Forelimb muscle (tissue), 1 donor: ENCODE measurements around the gene PLXDC1. TPM values are rescaled to one million over a fixed set of nuclear protein-coding genes. Genes with fewer than 3 reads are reported as not detected.

Source experiments
- DNase-seq: peaks from one replicate; pipeline ENCODE4 v3.0.0-alpha.2; 2013; ENCODE audit warnings: low read depth
- polyA plus RNA-seq: library from polyadenylated mRNA; unstranded; fragments of 120-200 nt; gene quantifications from one replicate; pipeline ENCODE4 v1.2.1, GENCODE V29; 2013; ENCODE audit not compliant: insufficient read length

PLXDC1 gene
- 5.0 TPM for polyA plus RNA-seq

- DNase-seq: no peak
These were observed at the start of gene PLXDC1 for GRCh38 chr17:39151150-39151942. TSS of gene PLXDC1 (minus strand) at chr17:39151637. CDS start at chr17:39151437, 200 bp downstream.

- no peak for DNase-seq
These were observed 49.6 kb upstream of the PLXDC1 start for GRCh38 chr17:39200957-39201510.

- DNase-seq: peak; percentile 92
These were observed 48.8 kb upstream of the PLXDC1 start, which contains the start of gene RPL19 for GRCh38 chr17:39200070-39200879. TSS of gene RPL19 (plus strand) at chr17:39200283. CDS start at chr17:39200345, 62 bp downstream.

GRCh38 chr17:39199820-39200069, 48.3 kb upstream of the PLXDC1 start:
- no peak for DNase-seq

- DNase-seq: no peak
These were observed 46.7 kb upstream of the PLXDC1 start for GRCh38 chr17:39198186-39198566.

GRCh38 chr17:39197380-39198185, 46.1 kb upstream of the PLXDC1 start, which contains the start of gene CACNB1:
TSS of gene CACNB1 (minus strand) at chr17:39197669. CDS start at chr17:39197495, 174 bp downstream.
- DNase-seq: no peak

- DNase-seq: no peak
These were observed 45.4 kb upstream of the PLXDC1 start for GRCh38 chr17:39196808-39197291.

GRCh38 chr17:39196241-39196807, 44.9 kb upstream of the PLXDC1 start:
- DNase-seq: no peak

GRCh38 chr17:39195568-39196160, 44.2 kb upstream of the PLXDC1 start:
- no peak for DNase-seq

- DNase-seq: no peak
These were observed 43.6 kb upstream of the PLXDC1 start for GRCh38 chr17:39194985-39195524.

- DNase-seq: no peak
These were observed 42.9 kb upstream of the PLXDC1 start for GRCh38 chr17:39194089-39194984.

- no peak for DNase-seq
These were observed 41.9 kb upstream of the PLXDC1 start for GRCh38 chr17:39193346-39193745.

- no peak for DNase-seq
These were observed 41.5 kb upstream of the PLXDC1 start for GRCh38 chr17:39192901-39193300.

- DNase-seq: no peak
These were observed 40.5 kb upstream of the PLXDC1 start for GRCh38 chr17:39191750-39192510.

- DNase-seq: no peak
These were observed 35.9 kb upstream of the PLXDC1 start for GRCh38 chr17:39187152-39187830.

GRCh38 chr17:39186481-39187002, 35.1 kb upstream of the PLXDC1 start:
- no peak for DNase-seq

- no peak for DNase-seq
These were observed 32.3 kb upstream of the PLXDC1 start for GRCh38 chr17:39183720-39184119.

- DNase-seq: no peak
These were observed 31.6 kb upstream of the PLXDC1 start for GRCh38 chr17:39183045-39183444.
